ENCODE measurements around the gene GNAZ.
"Not testable (repeated sequence)": the region's sequence is repeated elsewhere in the genome, so short reads cannot be mapped to it uniquely, and the experiment has no call there.

The GNAZ gene

DNA sequence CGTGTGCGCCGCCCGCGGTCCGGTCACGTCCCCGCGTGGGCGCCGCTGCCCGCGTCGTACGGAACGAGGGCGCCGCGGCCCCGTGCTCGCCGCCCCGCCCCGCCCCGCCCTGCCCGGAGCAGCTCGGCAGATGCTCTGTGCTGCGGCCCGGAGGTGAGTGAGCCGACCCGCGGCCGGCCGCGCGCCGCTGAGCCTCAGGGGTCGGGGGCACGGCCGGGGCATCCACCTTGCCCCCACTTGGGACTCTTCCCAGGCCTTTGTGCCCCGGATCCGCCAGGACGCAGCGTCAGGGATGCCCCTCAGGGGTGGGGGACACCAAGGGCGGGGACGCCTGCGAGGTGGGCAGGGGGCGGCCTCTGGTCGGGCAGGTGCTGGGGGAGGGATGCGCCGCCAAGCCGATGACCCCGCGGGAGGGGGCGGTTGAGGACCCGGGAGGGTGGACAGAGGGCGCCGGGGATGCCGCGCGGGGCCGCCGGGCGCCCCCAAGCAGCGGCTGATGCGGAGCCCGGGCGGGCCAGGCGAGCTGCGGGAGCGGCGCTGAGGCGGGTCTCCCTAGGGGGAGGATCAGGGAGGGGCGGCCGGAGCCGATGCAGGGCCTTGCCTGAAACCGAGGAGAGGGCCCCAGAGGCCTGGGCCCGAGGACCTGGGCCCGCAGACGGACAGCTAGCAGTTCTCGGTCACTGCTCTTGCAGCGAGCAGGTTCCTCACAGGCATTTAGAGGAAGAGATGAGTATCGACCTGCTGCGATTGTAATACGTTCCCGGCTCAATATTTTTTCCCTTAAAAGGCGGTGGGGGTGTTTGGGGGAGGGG lies at the start of gene GNAZ:
TSS of gene GNAZ (plus strand) at position 102 of the 812 bp plus-strand sequence. CDS start 25,177 bp downstream, outside the sequence.
- DNase-seq (ENCODE audit: low read depth in 2 of 2), result no peak

DNA sequence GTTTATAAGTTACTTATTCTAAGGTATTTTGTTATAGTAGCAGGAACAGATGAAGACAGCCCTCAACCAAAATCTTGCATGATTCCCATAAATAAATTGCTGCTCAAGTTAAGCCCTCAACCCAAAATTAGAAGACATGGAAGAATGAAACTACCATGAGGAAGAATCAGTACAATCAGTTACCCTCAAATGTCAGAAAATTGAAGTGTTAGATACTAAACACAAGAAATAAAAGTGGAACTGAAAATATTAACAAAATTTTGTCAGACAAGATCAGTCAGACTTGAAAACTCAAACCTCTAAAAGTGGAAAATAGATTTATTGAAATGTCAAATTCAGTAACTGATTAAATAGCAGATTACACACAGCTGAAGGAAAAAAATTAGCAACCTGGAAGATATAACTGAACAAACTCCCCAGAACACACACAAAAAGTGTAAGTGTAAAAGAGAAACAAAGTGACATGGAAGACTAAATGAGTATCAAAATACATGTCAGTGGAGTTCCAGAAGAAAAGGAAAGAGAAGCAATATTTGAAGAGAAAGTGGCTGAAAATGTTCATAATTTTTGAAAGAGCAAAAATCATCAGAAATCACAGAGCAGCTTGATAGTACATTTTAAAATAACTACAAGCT lies 49.5 kb upstream of the GNAZ start:
- DNase-seq (ENCODE audit: low read depth in 2 of 2), result no peak

DNA sequence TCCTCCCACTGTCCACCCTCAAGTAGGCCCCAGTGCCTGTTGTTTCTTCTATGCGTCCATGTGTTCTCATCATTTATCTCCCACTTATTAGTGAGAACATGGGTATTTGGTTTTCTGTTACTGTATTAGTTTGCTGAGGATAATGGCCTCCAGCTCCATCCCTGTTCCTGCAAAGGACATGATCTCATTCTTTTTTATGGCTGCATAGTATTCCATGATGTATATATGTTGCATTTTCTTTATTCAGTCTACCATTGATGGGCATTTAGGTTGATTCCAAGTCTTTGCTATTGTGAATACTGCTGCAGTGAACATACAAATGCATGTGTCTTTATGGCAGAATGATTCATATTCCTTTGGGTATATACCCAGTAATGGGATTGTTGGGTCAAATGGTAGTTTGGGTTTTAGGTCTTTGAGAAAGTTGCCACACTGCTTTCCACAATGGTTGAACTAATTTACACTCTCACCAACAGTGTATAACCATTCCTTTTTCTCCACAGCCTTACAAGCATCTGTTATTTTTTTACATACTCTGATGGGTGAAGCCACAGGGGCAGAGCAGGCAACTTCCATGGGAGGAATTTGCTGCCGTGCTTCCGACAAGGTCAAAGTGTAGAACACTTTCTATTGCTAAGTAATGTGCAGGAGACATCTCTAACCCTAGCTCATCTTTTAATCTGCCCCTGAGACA lies 48.5 kb upstream of the GNAZ start:
- DNase-seq (ENCODE audit: low read depth in 2 of 2), result not testable (repeated sequence)

DNA sequence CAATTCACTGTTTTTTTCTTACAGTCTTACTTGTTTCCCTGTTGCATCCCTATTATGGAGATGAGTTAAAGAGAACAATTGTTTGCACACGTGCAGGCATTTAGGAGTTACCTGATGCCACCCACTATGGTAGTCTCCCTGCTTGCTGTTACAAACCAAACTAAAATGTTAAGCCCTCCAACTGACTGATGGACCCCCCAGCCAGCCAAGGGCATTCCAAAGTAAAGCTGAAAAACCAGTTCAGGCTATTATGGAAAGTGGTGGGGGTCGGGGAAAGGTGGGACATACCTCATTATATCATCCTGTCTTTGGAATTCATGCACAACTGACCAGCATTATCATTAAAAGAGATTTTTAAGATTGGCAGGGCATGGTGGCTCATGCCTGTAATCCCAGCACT lies 47.0 kb upstream of the GNAZ start:
- DNase-seq (ENCODE audit: low read depth in 2 of 2), result no peak

DNA sequence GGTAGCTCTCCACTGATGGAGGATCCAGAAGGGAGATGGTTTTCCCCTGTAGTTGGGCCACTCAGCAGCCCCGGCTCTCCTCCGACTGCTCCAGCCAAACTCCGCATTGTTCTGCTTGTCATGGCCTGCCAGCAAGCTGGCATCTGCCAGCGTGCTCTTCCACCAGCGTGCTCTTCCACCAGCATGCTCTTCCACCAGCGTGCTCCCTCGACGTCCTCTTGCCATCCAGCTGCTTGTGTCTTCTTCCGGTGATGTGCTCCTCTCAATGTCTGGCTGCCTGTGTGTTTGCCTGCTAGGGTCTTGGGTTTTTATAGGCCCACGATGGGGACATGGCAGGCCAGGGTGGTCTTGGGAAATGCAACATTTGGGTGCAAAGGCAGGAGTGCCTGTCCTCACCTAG lies 43.5 kb upstream of the GNAZ start:
- no peak for DNase-seq (ENCODE audit: low read depth in 2 of 2)

DNA sequence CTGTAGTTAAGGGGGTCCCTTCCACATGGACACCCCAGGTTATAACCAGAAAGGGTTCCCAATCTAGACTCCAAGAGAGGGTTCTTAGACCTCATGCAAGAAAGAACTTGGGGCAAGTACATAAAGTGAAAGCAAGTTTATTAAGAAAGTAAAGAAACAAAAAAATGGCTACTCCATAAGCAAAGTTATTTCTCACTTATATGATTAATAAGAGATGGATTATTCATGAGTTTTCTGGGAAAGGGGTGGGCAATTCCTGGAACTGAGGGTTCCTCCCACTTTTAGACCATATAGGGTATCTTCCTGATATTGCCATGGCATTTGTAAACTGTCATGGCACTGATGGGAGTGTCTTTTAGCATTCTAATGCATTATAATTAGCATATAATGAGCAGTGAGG lies 42.5 kb upstream of the GNAZ start:
- not testable (repeated sequence) for DNase-seq (ENCODE audit: low read depth in 2 of 2)

DNA sequence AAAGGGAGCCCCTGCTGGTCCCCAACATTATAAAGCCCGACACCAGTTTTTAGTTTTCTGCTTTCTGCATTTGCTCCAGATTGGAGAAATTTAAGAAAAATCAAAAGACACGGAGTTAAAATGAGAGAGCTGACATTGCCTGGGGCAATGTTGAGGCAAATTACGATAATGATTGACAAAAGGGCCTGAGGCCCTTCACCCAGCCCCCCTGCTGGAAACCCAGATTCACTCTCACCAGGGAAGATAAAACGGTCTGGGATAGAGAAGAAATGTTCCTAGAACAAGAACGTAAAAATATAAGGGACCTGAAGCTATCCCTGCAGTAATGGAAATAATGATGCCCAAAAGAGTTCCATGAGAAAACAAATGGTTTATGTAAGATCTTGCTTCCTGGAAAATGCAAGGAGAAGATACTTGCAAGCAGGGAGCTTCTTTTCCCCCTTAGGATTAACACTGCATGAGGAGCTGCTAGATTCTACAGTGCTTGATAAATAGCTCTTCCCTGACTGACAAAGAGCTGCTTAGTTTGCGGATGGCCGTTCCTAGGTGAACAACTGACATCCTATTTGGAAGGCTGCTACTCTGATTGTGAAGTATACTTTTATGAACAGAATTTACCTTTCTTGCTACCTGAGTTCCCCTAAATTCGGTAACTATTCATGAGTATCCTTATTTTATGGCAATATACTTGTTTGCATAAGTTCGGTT lies 40.6 kb upstream of the GNAZ start:
- DNase-seq (ENCODE audit: low read depth in 2 of 2), result no peak

DNA sequence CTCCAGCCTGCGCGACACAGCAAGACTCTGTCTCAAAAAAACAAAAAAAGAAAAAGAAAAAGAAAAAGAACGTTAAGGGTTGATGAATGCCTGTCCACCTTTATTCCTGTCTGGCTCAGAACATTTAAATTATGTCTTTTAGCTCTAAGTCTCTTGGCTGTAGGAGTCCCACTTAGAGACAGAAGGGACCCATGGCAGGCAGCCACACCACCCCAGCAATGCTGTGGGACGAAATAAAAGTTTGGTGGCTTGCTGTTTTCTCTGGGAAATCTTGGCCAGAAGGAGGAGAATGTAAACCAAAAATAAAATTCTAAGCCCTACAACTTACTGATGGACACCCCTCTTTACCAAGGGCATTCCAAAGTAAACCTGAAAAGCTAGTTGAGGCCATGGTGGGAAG lies 38.9 kb upstream of the GNAZ start:
- no peak for DNase-seq (ENCODE audit: low read depth in 2 of 2)

DNA sequence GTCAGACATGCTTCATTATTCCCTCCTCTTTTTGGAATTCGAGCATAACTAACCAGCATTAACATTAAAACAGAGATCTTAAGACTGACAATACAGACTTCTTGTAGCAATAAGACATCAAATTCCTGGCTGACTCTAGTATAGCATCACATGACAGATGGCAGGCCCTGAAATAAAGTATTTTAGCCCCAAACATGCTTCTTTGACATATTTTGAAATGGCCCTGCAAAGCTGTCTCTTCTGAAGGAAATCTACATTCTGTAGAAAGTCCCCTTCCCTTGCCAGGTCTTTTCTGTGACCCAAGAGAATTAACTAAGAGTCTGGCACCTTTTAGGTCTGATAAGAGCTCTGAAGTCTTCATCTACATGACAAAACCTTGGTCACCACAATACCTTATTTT lies 38.5 kb upstream of the GNAZ start:
- DNase-seq (ENCODE audit: low read depth in 2 of 2), result no peak

DNA sequence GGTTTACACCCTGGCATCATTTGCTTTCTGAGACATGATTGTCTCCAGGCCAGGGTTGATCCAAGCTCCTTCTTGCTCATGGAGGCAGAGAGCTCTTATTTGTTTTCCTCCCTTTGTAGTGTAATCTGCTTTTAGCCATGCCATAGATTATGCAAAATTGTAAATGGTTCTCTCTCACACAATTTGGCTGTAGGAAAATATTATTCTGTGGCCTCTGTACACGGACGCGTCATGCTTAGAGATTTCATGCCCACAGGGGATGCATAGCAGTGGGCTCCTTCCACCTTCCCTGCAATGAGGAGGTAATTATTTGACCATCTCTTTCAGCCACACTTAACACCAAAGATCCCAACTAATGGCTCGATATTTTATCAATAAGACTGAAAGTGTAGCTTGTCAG lies 37.7 kb upstream of the GNAZ start:
- no peak for DNase-seq (ENCODE audit: low read depth in 2 of 2)

DNA sequence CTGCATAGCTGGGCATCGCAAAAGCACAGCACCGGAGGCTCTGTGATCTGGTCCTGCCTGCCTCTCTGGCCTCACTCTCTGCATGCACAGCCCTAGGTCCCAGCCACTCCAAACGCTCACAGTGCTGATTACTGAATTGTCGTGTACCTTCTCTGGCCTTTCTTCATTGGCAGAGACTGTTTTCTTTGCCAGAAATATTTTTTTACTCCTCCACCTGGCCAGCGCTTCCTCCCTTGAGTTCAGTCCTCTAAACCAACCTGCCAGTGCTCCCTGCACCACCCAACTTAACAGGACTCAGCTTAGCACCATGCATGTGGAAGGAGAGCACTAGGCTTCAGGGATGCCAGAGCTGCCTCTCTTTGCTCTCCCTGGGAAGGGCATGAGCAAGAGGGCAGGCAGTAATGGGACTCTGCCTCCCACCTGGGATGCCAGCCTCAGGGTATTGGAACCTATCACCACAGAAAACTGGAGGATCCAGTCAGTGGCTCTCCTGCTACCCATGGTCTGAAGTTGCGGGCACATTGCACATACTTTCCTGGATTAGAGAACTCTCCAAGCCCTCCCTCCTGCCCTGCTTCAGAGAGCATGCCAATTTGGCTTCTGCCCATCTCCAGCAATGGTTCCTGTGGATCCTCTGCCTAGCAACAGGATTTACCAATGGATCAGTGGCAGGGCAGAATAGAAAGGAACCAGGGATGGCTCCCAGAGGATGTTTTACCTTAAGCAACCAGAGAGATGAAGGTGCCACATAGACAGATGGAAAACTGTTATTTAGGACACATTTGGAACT lies 37.0 kb upstream of the GNAZ start:
- DNase-seq (ENCODE audit: low read depth in 2 of 2), result no peak

DNA sequence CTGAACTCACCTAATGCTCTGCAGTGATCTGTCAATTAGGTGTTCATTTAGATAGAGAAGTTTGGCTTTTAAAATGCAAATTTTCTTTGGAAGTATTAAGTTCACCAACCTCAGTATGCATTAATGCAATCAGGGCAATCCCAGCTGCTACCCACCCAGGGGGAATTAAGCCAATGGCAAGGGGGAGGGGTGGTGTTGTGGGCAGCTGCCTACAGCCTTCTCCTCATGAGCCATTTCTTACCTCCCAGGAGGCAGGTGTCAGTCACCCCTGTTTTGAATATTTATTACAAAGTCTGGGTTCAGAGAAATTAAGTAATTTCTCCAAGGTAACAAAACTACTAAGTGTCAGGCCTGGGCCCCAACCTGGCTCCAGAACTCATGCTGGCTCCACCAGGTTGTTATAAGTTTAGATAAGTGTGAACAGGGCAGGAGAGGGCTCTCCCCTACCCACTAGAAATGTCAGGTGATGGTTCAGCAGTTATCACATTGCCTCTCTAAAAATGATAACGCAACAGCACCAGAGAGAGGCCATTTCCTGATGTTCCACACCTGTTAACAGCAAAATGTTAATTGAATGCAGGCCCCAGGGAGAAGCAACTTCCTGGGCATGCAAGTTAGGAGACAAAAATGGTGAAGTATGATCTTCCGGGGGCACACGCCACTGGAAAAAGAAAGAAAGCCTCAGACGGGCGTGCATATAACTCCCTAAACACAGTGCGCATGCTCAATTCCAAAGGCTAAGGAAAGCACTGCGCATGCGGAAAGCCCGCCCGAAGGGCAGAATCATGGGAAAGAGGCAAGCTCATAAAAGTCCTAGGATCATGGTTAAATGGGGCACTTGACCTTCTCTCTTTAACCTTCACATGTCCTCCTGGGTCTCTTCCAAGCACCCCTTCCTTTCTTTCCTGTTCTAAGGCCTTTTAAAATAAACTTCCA lies 35.4 kb upstream of the GNAZ start:
- no peak for DNase-seq (ENCODE audit: low read depth in 2 of 2)

DNA sequence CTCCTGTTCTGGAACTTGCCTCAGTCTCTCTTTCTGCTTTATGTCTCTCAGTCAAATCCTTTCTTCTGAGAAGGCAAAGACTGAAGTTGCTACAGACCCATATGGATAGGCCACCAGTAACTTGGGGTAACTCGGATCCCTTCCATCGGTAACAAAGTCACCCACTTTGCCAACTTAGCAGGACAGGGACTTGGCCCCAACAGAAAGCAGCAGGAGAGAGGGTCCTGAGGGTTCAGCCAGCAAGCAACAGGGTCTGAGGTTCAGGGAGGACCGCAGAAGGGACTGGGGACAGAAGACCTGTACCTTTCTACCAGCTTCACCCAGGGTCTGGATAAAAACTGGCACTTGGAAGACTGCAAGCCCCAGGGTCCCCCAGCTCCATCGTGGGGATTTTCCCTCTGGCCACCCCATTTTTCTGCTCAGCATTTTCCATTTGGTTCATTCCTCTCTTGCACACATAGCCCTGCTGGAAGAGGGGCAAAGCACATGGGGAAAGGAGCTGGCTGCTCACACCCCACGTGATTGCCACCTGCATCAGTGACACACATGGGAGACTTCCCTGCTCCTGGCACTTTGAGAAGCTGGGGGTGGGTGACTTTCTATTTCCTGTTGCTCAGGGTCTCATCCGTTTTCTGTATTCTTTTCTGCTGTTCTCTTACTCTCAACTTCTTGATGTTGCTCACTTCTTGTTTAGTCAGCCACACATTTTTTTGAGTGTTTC lies 34.6 kb upstream of the GNAZ start:
- DNase-seq (ENCODE audit: low read depth in 2 of 2), result no peak

DNA sequence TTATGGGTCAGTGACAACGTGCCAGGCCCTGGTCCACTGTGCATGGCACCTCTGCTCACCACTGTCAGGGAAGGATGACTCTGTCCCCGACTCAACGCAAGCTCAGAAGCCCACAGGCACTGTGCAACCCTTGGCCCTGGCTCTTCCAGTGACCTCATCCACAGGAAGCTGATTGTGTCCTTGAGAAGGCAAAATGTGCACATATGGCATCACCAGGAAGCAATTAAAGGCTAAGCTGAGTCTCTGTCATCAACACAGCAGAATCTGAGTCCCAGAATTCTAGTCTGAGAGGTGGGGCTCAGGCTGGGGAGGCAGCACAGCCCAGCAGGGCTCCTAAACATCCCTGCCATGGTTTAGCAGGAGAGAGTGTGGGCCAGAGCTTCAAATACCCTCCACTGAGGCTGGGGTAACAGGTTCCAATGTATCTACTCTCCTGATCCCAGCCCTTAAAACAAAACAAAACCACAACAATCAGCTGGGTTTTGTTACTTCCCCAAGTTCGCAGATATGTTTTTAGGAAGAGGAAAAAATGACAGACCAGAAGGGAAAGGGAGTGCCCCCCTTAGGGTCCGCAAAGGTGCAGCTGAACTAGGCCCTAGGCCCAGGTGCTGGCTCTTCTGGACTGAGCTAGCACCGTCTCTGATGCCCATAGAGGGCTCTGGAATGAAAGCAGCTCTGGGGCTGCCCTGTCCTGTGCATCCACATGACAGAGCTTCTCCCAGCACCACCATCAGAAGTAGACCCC lies 33.5 kb upstream of the GNAZ start:
- DNase-seq (ENCODE audit: low read depth in 2 of 2), result no peak

DNA sequence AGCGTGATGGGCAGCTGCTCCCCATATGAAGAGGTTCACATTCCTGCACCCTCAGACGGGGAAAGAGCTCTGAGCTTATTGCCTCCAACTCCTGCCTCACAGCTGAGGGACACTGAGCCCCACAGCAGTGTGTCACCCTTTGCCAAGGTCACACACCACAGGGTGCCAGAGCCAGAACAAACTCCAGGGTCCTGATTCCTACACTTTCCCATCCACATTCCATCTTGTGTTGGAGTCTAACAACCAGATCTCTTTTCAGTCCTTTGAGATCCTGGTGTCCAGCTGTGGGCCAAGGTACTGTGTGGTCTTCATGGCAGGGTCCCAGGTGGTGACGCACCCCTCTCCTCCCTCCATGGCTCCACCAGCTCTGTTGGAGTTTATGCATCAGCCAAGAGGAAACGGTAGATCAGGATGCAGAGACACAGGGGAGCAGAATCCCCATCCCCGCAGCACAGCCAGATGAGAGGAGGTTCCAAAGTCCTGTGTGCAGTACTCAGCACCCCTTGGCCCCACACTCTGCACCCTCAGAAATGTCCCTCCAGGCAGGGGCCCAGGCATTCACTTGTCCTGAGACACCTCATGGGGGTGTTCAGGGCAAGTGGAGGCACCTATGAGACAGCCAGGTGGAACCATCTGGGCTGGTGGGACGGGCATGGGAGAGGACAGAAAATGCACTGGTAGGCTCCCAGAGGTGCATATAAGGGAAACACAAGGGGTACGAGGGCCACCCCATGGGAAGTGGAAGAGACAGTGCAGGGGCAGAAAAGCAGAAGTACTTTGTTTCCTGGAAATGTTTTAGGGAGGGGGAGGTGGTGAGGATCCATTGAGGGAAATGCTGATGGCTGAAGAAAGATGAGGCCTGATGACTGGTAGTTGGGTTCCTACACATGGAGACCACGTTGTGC lies 32.6 kb upstream of the GNAZ start:
- DNase-seq (ENCODE audit: low read depth in 2 of 2), result no peak

DNA sequence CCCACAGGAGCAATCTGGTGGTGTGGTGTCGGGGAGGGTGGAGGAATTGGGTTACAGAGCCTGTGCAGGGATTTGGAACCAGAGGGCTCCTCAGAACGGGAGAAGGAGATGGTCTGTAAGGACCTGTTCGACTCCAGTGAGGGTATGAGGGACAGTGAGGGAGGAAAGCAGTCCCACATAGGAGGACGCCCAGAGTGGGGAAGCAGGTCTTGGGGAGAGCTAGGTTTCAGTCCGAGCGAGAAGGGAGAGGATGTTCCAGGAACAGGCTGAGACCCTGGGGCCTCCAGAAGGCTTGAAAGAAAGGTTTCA lies 32.0 kb upstream of the GNAZ start:
- DNase-seq (ENCODE audit: low read depth in 2 of 2), result no peak

DNA sequence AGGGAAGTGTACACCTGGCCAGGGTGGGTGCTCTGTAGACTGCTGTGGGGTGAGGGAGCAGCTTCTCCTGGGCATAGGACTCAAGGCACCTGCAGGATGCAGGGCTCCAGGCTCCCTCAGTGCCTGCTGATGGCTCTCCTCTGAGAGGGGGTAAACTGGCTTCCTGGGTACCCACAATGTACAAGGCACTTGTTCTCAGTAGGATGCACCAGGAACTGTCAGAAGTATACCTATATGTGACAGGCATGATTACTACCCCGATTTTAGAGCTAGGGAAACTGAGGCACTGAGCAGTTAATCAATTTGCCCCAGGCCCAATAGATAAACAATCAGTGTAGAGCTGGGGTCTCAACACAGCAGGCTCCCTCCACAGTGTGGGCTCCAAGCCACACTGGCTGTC lies 31.4 kb upstream of the GNAZ start:
- DNase-seq (ENCODE audit: low read depth in 2 of 2), result no peak

DNA sequence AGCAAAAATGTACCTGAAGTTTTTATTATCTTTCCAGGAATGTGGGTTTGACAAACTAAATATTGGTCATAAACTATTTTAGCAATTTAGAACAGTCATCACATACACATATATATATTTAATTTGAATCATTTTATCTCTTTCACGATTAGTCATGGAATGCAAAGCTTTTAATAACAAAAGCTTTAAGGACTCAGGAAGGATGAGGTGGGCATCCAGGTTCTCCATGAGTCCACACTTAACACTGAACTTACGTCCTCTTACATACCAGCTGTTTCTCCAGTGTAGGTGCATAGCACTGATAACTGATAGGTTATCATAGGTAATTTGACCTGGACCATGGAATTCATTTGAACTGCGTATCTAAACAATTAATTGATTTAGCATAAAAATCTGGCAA lies 28.1 kb upstream of the GNAZ start:
- DNase-seq (ENCODE audit: low read depth in 2 of 2), result no peak
